Kidney (tissue), 14 donors: ENCODE results near the gene MMAB. TPM values are rescaled to one million over a fixed set of nuclear protein-coding genes. Genes with fewer than 3 reads are reported as not detected.

Experiments
- DNase-seq, 5 donors: peaks; one replicate each; pipeline ENCODE4 v3.0.0-alpha.2; 2013 to 2020
- FAIRE-seq: peaks from 2 replicates; lab custom pipeline; 2012; peaks lifted over from hg19 to GRCh38; lab: Jason Lieb, UNC
- H3K27ac ChIP-seq, 2 donors: one replicate each; pipeline ENCODE4 v1.7.0; 2013; ENCODE audit warnings: low read depth in 2 of 2, low read length in 2 of 2, inconsistent platforms in 1 of 2
- H3K27me3 ChIP-seq: one replicate; pipeline ENCODE4 v1.7.1; 2013; ENCODE audit warnings: low read length, inconsistent platforms; ENCODE audit not compliant: control insufficient read depth, insufficient read depth
- H3K36me3 ChIP-seq, 3 donors: one replicate each; pipeline versions ENCODE4 v1.7.0 to v1.7.1; 2013; ENCODE audit warnings: low read length in 3 of 3, control low read depth in 1 of 3, inconsistent platforms in 1 of 3; ENCODE audit not compliant: insufficient read depth in 3 of 3, control insufficient read depth in 2 of 3
- H3K4me1 ChIP-seq, 3 donors: one replicate each; pipeline versions ENCODE4 v1.7.0 to v1.7.1; 2013; ENCODE audit warnings: low read length in 3 of 3, inconsistent platforms in 1 of 3, low read depth in 1 of 3; ENCODE audit not compliant: control insufficient read depth in 2 of 3, insufficient read depth in 2 of 3
- H3K4me3 ChIP-seq, 3 donors: one replicate each; pipeline versions ENCODE4 v1.7.0 to v1.8.1; 2013; ENCODE audit warnings: low read length in 3 of 3, control low read depth in 1 of 3, inconsistent platforms in 1 of 3
- H3K9ac ChIP-seq, 3 donors: one replicate each; pipeline versions ENCODE4 v1.7.0 to v1.7.1; 2013; ENCODE audit warnings: low read length in 3 of 3, control low read depth in 1 of 3, inconsistent platforms in 1 of 3
- H3K9me3 ChIP-seq, 3 donors: one replicate each; pipeline versions ENCODE4 v1.7.0 to v1.7.1; 2013; ENCODE audit warnings: low read length in 3 of 3, control low read depth in 1 of 3, inconsistent platforms in 1 of 3; ENCODE audit not compliant: control insufficient read depth in 2 of 3, insufficient read depth in 1 of 3
- CTCF ChIP-seq: IDR thresholded peaks from 3 replicates; pipeline ENCODE4 v1.5.1; 2012; ENCODE audit warnings: mild to moderate bottlenecking, moderate library complexity, borderline replicate concordance; ENCODE audit not compliant: insufficient read depth; ENCODE audit errors: extremely low read depth
- intact Hi-C: fragments of 100-400 bp; cut with DNase I; formaldehyde crosslinking; loops from one replicate; pipeline ENCODE4 v1.11.1; 2022
- polyA plus RNA-seq: library from polyadenylated mRNA; stranded (reverse); fragments of 350-450 nt; fragmentation: Illumina TruSeq; extraction: RNeasy Lipid Tissue Mini Kit (QIAGEN cat#74804); gene quantifications from one replicate; pipeline ENCODE4 v1.2.3, GENCODE V29; 2014; ENCODE audit warnings: low read depth, low replicate concordance; ENCODE audit not compliant: insufficient read depth
- total RNA-seq: library from RNA; stranded (reverse); fragmentation: NEBNext Ultra II Directional; extraction: Animal tissue kit (Norgen Biotek cat#: 25700); gene quantifications from one replicate; pipeline ENCODE4 v1.2.1, GENCODE V29; 2021
- donor health status: control.
- donor health status: control.
- donor health status: control.
- donor health status: control.
- donor health status: control.
- donor health status: DM: yes; HTN: yes; CAD: no.
- donor health status: Normal renal cell carcinoma (clear cell type).

Gene MMAB
- total and polyA plus RNA-seq, 2 donors from 2014 or later, result 42.9 to 96.3 TPM

GRCh38 chr12:109535231-109535862 is 38.0 kb downstream of the MMAB start:
- Histone ChIP-seq H3K4me3 (no peak overlapping the region), H3K36me3 (peaks cover 0 to 32% (median 7%) of the 10 kb centered on the region in 3 donors), H3K4me1 (no peaks in the 10 kb centered on the region), H3K27ac (no peak overlapping the region), H3K9ac (no peak overlapping the region), H3K27me3 (no peaks in the 10 kb centered on the region), H3K9me3 (no peaks in the 10 kb centered on the region)
- TF ChIP-seq CTCF, result no peak
- peak in 1 of 5 donors; percentile 64 for DNase-seq
- intact Hi-C loops, result no loop called here
- FAIRE-seq, result no peak

DNA sequence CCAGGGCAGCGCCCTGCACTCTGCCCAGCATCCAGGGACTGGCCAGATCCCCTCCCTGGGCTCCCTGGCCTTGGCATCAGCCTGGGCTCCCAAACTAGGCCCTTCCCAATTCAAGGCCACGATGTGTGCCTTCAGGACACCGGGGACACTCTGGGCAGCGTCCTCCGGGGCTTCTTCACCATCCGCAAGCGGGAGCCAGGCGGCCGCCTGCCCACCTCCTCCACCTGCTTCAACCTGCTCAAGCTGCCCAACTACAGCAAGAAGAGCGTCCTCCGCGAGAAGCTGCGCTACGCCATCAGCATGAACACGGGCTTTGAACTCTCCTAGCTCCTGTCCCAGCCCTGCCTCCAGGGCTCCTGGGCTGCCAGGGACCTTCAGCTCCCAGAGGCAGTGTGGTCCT is 38.8 kb downstream of the MMAB start:
- Histone ChIP-seq H3K27ac (no peak overlapping the region), H3K36me3 (peaks cover 0 to 41% (median 9%) of the 10 kb centered on the region in 3 donors), H3K4me1 (no peaks in the 10 kb centered on the region), H3K9me3 (no peaks in the 10 kb centered on the region), H3K4me3 (no peak overlapping the region), H3K27me3 (no peaks in the 10 kb centered on the region), H3K9ac (no peak overlapping the region)
- DNase-seq (peak in 1 of 5 donors; percentile 49), FAIRE-seq (no peak)
- no peak for TF ChIP-seq CTCF
- intact Hi-C loops, result no loop called here

DNA sequence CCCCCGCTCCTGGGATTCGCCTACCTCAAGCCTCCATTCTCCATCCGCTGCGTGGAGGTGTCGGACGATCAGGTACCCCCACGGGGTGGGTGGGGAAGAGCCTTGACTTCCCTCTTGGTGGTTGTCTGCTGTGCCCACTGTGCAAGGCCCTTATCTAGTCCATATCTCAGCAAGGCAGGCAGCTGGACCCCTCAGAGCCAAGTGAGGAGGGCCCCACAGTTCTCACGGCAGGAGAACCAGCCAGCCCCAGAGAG is 39.9 kb downstream of the MMAB start:
- no peak for TF ChIP-seq CTCF
- no peaks in the 10 kb centered on the region for H3K27me3 ChIP-seq
- H3K27ac ChIP-seq, result no peak overlapping the region
- H3K4me1 ChIP-seq, result no peaks in the 10 kb centered on the region
- no peak overlapping the region for H3K4me3 ChIP-seq
- FAIRE-seq, result no peak
- no peaks in the 10 kb centered on the region for H3K9me3 ChIP-seq
- H3K9ac ChIP-seq, result no peak overlapping the region
- peaks cover 0 to 41% (median 10%) of the 10 kb centered on the region in 3 donors for H3K36me3 ChIP-seq
- DNase-seq, result peak in 1 of 5 donors; percentile 60
- intact Hi-C loops, result no loop called here
